Immature natural killer cell (primary cell): Measurements from ENCODE around the gene FTCD. TPM values are rescaled to one million over a fixed set of nuclear protein-coding genes. Genes with fewer than 3 reads are reported as not detected.

Source experiments
- DNase-seq, 3 donors: peaks; one replicate each; pipeline ENCODE4 v3.0.0; 2022; ENCODE audit warnings: mixed read lengths in 1 of 3
- H3K27ac Mint-ChIP-seq, 6 donors: one replicate each; pipeline ENCODE4 v1.8.0; 2020; ENCODE audit warnings: mixed read lengths in 6 of 6, mild to moderate bottlenecking in 5 of 6, inconsistent platforms in 4 of 6, moderate library complexity in 3 of 6
- H3K27me3 Mint-ChIP-seq, 3 donors: one replicate each; pipeline ENCODE4 v1.8.0; 2020 to 2021; ENCODE audit warnings: low read depth in 3 of 3, mild to moderate bottlenecking in 3 of 3, mixed read lengths in 3 of 3, moderate library complexity in 3 of 3, inconsistent platforms in 1 of 3
- H3K36me3 Mint-ChIP-seq, 3 donors: one replicate each; pipeline ENCODE4 v1.8.0; 2020; ENCODE audit warnings: mixed read lengths in 3 of 3, inconsistent platforms in 2 of 3, mild to moderate bottlenecking in 2 of 3
- H3K4me1 Mint-ChIP-seq, 2 donors: one replicate each; pipeline ENCODE4 v1.8.0; 2020; ENCODE audit warnings: inconsistent platforms in 2 of 2, mild to moderate bottlenecking in 2 of 2, mixed read lengths in 2 of 2, moderate library complexity in 1 of 2
- H3K4me3 Mint-ChIP-seq, 5 donors: one replicate each; pipeline ENCODE4 v1.8.0; 2020; ENCODE audit warnings: mild to moderate bottlenecking in 5 of 5, mixed read lengths in 5 of 5, inconsistent platforms in 3 of 5, moderate library complexity in 3 of 5
- H3K9me3 Mint-ChIP-seq, 6 donors: one replicate each; pipeline ENCODE4 v1.8.0; 2020; ENCODE audit warnings: mild to moderate bottlenecking in 6 of 6, mixed read lengths in 6 of 6, inconsistent platforms in 4 of 6, moderate library complexity in 3 of 6
- polyA plus RNA-seq, 3 donors: library from polyadenylated mRNA; unstranded; fragments of 300-500 nt; fragmentation: Illumina TruSeq; gene quantifications; one replicate each; pipeline ENCODE4 v1.2.3, GENCODE V29; 2021

Gene FTCD
- polyA plus RNA-seq, 3 donors from 2014 or later, result not detected

GRCh38 chr21:46096596-46097335, 58.6 kb downstream of the FTCD start:
- Mint-ChIP-seq H3K36me3 (peaks cover 0 to 4% (median 3%) of the 10 kb centered on the region in 3 donors), H3K4me3 (peak overlapping the region; percentile 46 to 68 (median 65))
- no peak for DNase-seq

DNA sequence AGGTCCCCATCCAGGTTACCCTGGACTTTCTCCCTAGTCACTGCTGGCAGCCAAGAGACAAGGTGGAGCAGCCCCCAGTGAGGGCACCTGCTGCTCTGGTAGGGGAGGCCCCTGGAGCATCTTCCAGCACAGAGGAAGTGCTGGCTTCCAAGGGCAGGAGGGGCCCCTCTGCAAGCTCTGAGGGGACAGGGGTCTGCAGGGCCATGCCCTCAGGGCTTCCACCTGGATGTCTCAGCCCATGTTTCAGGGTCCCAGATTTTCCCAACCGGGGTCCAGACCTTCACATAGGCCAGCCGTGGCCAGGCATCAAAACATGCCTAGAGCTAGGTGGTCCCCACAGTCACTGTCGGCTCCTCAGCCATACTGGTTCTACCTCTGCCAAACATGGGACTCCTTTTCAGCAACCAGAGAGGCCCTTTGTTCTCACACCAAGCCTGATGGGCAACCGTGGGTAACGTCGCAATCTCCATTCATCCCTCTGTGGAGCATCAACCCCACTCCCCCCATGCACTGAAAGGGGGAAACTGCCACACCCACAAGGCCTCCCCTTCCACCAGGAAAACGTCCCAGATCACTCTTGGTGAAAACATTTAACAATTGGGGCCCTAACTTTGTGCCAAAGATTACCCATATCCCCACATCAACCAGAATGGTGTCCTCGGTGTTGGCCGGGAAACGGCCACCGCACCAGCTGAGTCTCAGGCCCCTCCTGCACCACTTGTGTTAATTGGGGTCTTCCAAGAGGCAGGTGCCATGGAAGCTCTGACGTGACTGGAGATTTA, 59.4 kb downstream of the FTCD start:
- H3K4me3 Mint-ChIP-seq, result peak overlapping the region in 4 of 5 donors; percentile 23 to 53 (median 36)
- peaks cover 9 to 31% (median 14%) of the 10 kb centered on the region in 3 donors for H3K27me3 Mint-ChIP-seq
- peaks cover 0 to 4% (median 3%) of the 10 kb centered on the region in 3 donors for H3K36me3 Mint-ChIP-seq
- H3K9me3 Mint-ChIP-seq, result peaks cover 0 to 2% (median 0%) of the 10 kb centered on the region in 6 donors
- no peak for DNase-seq
- no peak overlapping the region for H3K27ac Mint-ChIP-seq
- peaks cover 24 to 27% of the 10 kb centered on the region in 2 donors for H3K4me1 Mint-ChIP-seq

More at GRCh38 chr21:46096596-46097335, 58.6 kb downstream of the FTCD start:
- Mint-ChIP-seq H3K4me1 (peaks cover 26 to 27% of the 10 kb centered on the region in 2 donors), H3K27ac (peak overlapping the region in 4 of 6 donors; percentile 24 to 33 (median 28)), H3K9me3 (peaks cover 0 to 2% (median 0%) of the 10 kb centered on the region in 6 donors), H3K27me3 (peaks cover 8 to 27% (median 17%) of the 10 kb centered on the region in 3 donors)

DNA sequence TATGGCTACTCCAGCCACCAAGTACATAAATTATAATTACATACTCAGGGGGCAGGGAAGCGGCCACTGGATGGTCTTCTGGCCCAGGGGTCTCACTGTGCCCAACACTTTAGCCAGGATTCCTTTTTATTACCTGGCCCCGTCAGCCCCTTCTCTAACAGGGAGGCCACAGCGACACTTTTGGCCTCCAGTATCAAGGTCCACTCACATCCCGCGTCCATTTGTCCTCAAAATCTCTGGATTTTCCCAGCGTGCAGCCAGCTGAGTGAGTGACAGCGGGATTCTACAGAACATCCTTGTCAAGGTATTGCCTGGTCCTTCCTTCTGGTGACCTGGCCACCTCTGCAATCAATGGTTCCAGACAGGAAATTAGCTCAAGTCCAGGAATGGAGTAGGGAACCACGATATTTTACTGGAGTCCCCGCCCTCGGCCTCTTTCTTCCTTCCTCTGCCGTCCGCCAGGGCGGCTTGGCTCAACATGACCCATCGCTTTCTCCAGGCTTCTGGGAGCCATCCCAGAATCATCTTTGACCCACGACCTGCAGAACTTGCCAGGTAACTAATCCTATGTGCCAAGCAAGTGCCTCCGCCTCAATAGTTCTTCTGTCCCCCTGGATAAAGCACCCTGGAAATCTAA, 60.2 kb downstream of the FTCD start:
- Mint-ChIP-seq H3K27ac (peak overlapping the region in 1 of 6 donors; percentile 69), H3K27me3 (peaks cover 9 to 29% (median 9%) of the 10 kb centered on the region in 3 donors), H3K36me3 (no peaks in the 10 kb centered on the region), H3K4me3 (no peak overlapping the region), H3K9me3 (peaks cover 0 to 5% (median 2%) of the 10 kb centered on the region in 6 donors), H3K4me1 (peaks cover 22% of the 10 kb centered on the region in 2 donors)
- DNase-seq, result no peak

DNA sequence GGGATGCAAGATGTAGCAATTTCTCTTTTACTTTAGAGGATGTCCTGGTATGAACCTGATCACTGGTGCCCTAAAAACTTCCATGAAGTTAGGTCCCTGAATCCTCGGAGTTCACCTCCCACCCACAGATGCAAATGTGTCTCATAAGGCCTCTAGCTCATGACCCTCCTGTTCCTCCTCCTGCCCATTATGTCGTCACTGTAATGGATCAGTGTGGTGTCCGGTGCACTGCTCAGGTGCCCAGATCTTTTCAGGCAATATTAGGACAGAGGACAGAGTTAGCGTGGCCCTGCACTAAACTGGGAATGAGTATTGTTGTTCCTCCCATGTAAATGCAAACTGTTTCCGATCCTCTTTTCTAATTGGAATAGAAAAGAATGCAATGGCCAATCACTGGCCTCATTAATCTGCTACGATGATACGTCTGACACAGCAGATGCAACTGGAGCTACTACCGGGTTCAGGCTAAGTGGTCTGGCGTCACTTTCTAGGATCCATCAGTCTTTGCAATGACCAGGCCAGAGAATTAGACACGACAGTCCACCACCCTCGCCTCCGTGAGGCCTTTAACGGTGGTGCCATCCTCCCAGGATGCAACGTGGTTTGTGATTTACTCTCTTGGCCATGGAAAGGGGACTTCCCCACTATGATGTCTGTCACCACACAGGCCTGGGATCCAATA, 60.8 kb downstream of the FTCD start:
- Mint-ChIP-seq H3K27ac (peak overlapping the region in 3 of 6 donors; percentile 49 to 80 (median 75)), H3K9me3 (peaks cover 0 to 7% (median 2%) of the 10 kb centered on the region in 6 donors), H3K27me3 (peaks cover 8 to 27% (median 9%) of the 10 kb centered on the region in 3 donors), H3K36me3 (no peaks in the 10 kb centered on the region), H3K4me3 (peak overlapping the region in 1 of 5 donors; percentile 35), H3K4me1 (peaks cover 19 to 22% of the 10 kb centered on the region in 2 donors)
- DNase-seq, result no peak

- Mint-ChIP-seq H3K27ac (peak overlapping the region; percentile 20 to 80 (median 63)), H3K9me3 (peaks cover 0 to 7% (median 2%) of the 10 kb centered on the region in 6 donors), H3K4me1 (peaks cover 17 to 22% of the 10 kb centered on the region in 2 donors), H3K4me3 (peak overlapping the region in 2 of 5 donors; percentile 32 to 35), H3K27me3 (peaks cover 6 to 27% (median 14%) of the 10 kb centered on the region in 3 donors), H3K36me3 (no peaks in the 10 kb centered on the region)
- DNase-seq, result peak; percentile 39 to 69 (median 40)
Measured at GRCh38 chr21:46093668-46094400, 61.5 kb downstream of the FTCD start.

- Mint-ChIP-seq H3K4me1 (peaks cover 17 to 22% of the 10 kb centered on the region in 2 donors), H3K4me3 (peak overlapping the region in 2 of 5 donors; percentile 7 to 19), H3K27ac (peak overlapping the region in 3 of 6 donors; percentile 49 to 78 (median 51)), H3K36me3 (peaks cover 0 to 7% (median 0%) of the 10 kb centered on the region in 3 donors), H3K9me3 (peaks cover 0 to 13% (median 6%) of the 10 kb centered on the region in 6 donors), H3K27me3 (peaks cover 11 to 32% (median 16%) of the 10 kb centered on the region in 3 donors)
- DNase-seq, result no peak
Measured at GRCh38 chr21:46092811-46093667, 62.3 kb downstream of the FTCD start.

DNA sequence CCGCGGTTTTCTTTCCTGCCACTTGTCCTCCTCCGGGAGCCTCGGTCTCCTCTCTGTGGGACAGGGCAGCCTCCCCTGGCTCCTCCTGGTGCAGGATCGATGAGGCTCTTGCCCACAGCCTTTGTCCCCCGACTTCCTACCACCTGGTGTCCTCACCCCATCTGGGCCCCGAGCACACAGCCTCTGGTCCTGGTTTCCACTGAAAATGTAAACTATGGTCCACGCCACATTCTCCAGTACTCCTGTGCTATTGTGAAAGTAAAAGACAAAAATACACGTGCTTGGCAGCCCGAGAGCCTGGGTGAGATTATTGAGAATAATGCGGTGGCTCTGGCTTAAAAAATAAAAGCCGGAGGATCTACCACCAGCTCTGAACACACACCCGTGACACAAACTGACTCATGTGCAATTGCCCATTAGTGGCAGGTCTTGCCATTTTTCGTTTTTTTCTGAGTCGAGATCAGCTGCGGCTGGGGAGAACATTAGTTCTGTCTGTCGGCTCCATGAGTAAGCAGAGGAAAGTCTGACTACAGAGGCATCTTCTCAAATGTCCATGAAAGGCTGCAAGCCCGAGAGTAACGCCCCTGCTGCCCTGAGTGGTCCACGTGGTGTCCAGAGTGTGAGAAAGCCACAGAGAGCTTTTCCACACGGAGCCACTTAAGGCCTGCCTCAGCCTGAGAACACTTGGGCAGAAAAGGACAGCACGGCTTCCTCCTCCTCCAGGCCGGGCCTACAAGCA, 63.2 kb downstream of the FTCD start:
- peak overlapping the region in 1 of 6 donors; percentile 53 for H3K27ac Mint-ChIP-seq
- peak overlapping the region in 1 of 5 donors; percentile 19 for H3K4me3 Mint-ChIP-seq
- peaks cover 0 to 7% (median 0%) of the 10 kb centered on the region in 3 donors for H3K36me3 Mint-ChIP-seq
- peaks cover 12 to 32% (median 16%) of the 10 kb centered on the region in 3 donors for H3K27me3 Mint-ChIP-seq
- no peak for DNase-seq
- H3K4me1 Mint-ChIP-seq, result peaks cover 17 to 22% of the 10 kb centered on the region in 2 donors
- H3K9me3 Mint-ChIP-seq, result peaks cover 0 to 15% (median 8%) of the 10 kb centered on the region in 6 donors

GRCh38 chr21:46091631-46092025, 63.8 kb downstream of the FTCD start:
- H3K4me3 Mint-ChIP-seq, result no peak overlapping the region
- H3K4me1 Mint-ChIP-seq, result peaks cover 14 to 16% of the 10 kb centered on the region in 2 donors
- DNase-seq, result no peak
- peaks cover 0 to 7% (median 4%) of the 10 kb centered on the region in 3 donors for H3K36me3 Mint-ChIP-seq
- peaks cover 0 to 15% (median 8%) of the 10 kb centered on the region in 6 donors for H3K9me3 Mint-ChIP-seq
- peaks cover 12 to 32% (median 16%) of the 10 kb centered on the region in 3 donors for H3K27me3 Mint-ChIP-seq
- peak overlapping the region in 1 of 6 donors; percentile 77 for H3K27ac Mint-ChIP-seq

DNA sequence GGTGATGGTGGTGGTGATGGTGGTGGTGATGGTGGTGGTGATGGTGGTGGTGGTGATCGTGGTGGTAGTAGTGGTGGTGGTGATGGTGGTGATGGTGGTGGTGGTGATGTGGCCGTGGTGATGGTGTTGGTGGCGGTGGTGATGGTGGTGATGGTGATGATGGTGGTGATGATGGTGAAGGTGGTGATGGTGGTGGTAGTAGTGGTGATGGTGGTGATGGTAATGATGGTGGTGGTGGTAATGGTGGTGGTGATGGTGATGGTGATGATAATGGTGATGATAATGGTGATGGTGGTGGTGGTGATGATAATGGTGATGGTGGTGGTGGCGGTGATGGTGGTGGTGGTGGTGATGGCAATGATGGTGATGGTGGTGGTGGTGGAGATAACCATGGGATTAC, 64.3 kb downstream of the FTCD start:
- H3K27ac Mint-ChIP-seq, result peak overlapping the region in 5 of 6 donors; percentile 28 to 77 (median 49)
- no peak for DNase-seq
- H3K4me1 Mint-ChIP-seq, result peaks cover 13 to 16% of the 10 kb centered on the region in 2 donors
- peaks cover 0 to 15% (median 9%) of the 10 kb centered on the region in 6 donors for H3K9me3 Mint-ChIP-seq
- H3K4me3 Mint-ChIP-seq, result peak overlapping the region in 1 of 5 donors; percentile 31
- H3K36me3 Mint-ChIP-seq, result peaks cover 0 to 7% (median 4%) of the 10 kb centered on the region in 3 donors
- peaks cover 12 to 29% (median 16%) of the 10 kb centered on the region in 3 donors for H3K27me3 Mint-ChIP-seq

GRCh38 chr21:46089285-46089684, 66.1 kb downstream of the FTCD start:
- H3K4me1 Mint-ChIP-seq, result peaks cover 8 to 12% of the 10 kb centered on the region in 2 donors
- peaks cover 7 to 25% (median 14%) of the 10 kb centered on the region in 3 donors for H3K27me3 Mint-ChIP-seq
- DNase-seq, result no peak
- peaks cover 0 to 7% (median 4%) of the 10 kb centered on the region in 3 donors for H3K36me3 Mint-ChIP-seq
- peaks cover 0 to 15% (median 9%) of the 10 kb centered on the region in 6 donors for H3K9me3 Mint-ChIP-seq
- H3K4me3 Mint-ChIP-seq, result no peak overlapping the region
- H3K27ac Mint-ChIP-seq, result no peak overlapping the region

- no peak overlapping the region for H3K4me3 Mint-ChIP-seq
- no peak overlapping the region for H3K27ac Mint-ChIP-seq
- H3K36me3 Mint-ChIP-seq, result peaks cover 0 to 7% (median 4%) of the 10 kb centered on the region in 3 donors
- no peak for DNase-seq
- H3K4me1 Mint-ChIP-seq, result peaks cover 7 to 10% of the 10 kb centered on the region in 2 donors
- H3K9me3 Mint-ChIP-seq, result peaks cover 0 to 15% (median 9%) of the 10 kb centered on the region in 6 donors
- peaks cover 7 to 23% (median 14%) of the 10 kb centered on the region in 3 donors for H3K27me3 Mint-ChIP-seq
Measured at GRCh38 chr21:46088189-46088588, 67.2 kb downstream of the FTCD start.
